ENCODE results near the gene PLA2G2C. TPM values are rescaled to one million over a fixed set of nuclear protein-coding genes. Genes with fewer than 3 reads are reported as not detected.

The PLA2G2C gene
- polyA plus RNA-seq, 4 donors = 0.04 to 0.30 (median 0.09) TPM; not detected in 1

DNA sequence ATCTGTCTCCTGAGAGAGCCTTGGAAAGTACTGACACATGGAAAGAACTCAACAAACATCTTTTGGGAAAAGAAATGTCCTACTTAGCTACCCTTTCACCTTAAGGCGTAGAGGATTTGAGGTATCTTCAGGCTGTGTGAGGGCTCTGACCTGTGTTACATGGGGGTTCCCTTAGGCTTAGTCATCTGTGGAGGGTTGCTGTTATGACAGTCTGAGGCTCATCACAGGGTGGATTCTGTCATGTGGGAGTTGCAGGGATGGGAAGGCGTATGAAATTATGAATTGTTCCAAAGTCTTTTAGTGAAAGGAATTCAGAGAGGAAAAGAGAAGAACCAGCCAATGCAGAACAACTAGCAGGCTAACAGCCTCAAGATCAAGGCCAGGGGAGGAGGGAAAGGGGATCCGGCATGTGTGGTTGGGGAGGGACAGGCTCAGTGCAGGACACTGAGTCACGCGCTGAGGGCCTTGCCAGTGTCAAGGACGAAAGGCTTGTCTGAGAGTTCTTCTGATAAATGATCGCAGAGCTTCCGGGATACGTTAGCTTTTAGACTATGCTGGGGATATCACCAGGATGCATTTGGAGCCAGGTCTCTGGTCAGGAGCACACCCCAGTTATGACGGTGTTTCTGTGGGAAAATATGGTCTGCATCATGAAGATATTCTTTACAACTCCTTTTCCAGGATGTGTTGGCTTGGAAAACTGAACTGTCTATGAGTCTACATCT, 24.6 kb upstream of the PLA2G2C start:
- DNase-seq (ENCODE audit: low read depth in 4 of 4, low spot score in 3 of 4) = no peak

DNA sequence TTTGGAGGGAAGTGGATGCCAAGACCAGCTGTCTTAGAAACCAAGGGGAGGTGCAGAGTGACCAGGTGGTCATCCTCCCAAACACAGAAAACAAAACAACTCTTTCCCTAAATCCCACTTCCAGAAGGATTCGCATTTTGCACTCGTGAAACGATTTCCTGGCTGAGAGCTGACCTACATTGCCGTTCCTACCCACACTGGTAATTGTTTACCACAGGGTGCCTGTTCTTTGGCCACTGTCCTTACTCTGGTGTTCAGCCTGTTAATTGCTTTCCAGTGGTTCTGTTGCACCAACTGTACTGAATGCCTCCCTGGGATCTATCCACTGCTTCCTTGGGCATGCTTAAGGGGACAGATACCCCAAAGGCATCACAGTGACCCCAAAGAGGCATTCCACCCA, 23.2 kb upstream of the PLA2G2C start:
- DNase-seq (ENCODE audit: low read depth in 4 of 4, low spot score in 3 of 4) = no peak

DNA sequence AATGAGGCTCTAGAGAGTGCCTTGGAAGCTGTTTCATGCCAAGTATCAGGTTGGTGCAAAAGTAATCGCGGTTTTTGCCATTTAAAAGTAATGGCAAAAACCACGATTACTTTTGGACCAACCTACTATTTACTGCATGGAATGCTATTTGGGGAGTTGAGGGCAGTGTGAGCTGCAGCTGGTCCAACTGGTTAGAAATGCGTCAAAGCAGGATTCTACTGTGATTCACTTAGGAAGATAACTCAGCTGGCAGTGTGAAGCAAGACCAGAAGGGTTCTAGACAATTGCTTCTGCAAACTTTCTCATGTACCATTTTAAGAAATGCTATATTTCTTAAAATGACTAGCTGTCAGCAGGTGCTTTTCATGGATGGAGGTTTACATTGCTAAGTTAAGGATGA, 21.2 kb upstream of the PLA2G2C start:
- no peak for DNase-seq (ENCODE audit: low read depth in 4 of 4, low spot score in 3 of 4)

DNA sequence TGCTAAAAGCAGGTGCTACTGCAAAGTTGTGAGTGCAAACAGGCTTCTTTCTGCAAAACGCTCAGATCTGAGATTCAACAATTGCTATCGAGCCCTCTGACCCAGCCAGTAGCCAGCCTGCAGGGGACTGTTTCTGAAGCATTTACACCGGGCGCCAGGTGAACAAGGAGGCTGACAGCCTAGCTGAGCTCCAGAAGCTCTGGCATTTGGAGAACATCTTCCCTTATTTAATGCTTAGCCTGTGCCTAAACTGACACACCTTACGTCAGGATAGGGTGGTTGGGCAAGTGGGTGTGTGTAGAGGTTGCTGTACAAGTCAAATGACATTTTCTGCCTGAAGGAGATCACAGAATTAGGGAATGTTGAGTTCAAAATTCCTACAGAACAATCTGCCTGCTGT, 15.8 kb upstream of the PLA2G2C start:
- DNase-seq (ENCODE audit: low read depth in 4 of 4, low spot score in 3 of 4) = no peak

DNA sequence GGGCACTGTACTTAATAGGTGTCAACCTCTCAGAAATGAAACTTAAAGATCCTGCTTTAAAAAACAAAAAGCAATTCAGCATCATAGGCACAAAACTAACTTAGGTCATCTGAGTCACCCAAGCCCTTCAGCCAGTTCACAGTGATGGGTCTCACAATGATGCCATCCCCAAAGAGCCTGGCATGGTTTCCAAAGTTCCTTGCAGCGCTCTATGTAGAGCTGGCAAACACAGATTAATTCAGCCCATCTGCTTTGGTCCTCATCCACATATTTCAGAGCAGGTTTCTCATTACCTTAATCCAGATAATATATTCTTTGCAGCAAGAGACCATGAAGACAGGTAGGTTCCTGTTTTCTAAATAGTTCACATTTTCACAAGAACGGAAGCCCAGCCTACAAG, 14.6 kb upstream of the PLA2G2C start:
- no peak for DNase-seq (ENCODE audit: low read depth in 4 of 4, low spot score in 3 of 4)

DNA sequence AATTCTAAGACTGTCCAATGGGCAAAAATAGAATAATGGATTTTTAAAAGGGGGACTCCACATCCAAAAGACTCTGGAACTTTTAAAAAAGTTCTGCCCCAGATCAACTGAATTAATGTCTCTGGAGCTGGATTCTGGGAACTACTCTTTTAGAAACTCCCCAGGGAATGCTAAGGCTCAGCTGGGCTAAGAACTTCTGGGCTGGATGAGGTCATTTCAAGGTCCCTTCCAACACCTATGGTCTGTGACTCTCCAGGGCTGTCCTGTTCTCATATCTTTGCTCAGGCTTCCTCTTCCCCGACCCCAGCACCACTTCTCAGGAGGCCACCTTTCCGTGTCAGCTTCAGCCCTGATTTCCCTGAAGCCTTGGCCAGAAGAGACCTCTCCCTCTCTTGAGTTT, 13.5 kb upstream of the PLA2G2C start:
- no peak for DNase-seq (ENCODE audit: low read depth in 4 of 4, low spot score in 3 of 4)

DNA sequence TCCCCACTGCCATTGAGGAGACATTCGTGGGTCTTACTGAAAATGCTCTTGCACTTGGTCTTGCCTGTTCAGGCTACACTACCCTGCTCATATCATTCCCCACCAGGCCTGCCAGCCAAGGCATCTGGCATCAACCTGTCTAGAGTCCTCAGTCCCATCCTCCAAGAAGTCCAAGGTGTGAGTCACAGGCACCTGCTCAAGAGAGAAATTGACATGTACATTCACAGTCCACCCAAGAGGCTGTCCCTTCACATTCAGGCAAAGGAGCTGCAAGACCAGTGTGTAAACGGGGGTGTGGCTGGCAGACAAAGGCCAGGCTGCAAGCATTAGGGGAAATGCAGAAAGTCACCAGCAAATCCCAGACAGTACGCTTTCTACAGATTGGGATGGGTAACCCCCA, 13.1 kb upstream of the PLA2G2C start:
- DNase-seq (ENCODE audit: low read depth in 4 of 4, low spot score in 3 of 4) = no peak

DNA sequence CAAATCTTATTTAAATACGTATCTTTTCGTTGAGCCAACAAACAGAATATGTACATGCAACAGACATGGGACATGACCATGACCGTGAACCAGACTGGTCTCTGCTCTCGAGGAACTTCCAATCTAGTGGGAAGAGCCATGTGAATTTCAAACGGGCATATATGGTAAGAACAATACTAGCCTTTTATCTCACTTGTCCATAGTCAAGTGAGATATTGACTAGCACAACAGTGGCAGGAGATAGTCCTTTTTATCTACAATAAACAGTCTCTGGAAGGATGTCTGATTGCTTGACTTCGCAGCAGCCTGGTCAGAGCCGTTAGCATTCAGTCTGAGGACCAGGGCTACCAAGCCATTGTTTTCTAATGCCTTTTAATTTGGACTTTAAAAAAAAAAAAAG, 12.6 kb upstream of the PLA2G2C start:
- DNase-seq (ENCODE audit: low read depth in 4 of 4, low spot score in 3 of 4) = no peak

DNA sequence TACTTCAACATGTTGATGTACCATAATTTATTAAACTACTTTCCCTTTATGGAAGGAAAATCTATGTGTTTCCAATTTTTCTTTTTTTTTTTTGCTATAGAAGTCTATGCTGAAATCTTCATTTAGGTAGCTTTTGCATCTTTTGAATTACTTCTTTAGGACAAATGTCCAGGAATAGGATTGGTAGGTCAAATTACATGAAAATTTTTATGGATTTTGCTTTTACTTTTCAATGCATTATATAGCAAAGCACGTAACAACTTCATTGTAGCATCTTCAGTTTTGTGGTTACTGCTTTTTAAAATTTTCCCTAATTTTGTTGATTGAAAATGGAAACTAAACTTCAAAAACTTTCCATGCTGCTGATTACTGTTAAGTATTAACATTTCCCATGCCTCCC, 12.0 kb upstream of the PLA2G2C start:
- no peak for DNase-seq (ENCODE audit: low read depth in 4 of 4, low spot score in 3 of 4)

DNA sequence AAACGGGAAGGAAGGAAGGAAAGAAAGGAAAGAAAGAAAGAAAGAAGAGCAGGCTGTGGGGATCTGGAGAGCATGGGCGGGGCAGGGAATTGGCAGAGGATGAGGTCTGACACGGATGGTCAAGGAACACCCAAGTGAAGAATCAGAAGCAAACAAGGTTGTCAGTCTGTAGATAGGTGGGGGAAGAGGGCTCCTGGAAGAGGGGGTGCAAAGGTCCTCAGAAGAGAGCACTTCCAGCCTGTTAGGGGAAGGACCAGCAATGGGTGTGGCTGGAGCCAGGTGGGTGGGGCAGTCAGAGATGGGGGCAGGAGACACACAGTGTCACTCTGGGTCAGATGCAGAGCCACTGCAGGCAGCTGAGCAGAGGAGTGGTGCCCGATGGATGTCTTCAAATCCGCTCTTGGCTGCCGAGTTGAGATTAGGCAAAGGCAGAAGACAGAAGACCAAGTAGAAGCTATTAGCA, 11.0 kb upstream of the PLA2G2C start:
- DNase-seq (ENCODE audit: low read depth in 4 of 4, low spot score in 3 of 4) = no peak

DNA sequence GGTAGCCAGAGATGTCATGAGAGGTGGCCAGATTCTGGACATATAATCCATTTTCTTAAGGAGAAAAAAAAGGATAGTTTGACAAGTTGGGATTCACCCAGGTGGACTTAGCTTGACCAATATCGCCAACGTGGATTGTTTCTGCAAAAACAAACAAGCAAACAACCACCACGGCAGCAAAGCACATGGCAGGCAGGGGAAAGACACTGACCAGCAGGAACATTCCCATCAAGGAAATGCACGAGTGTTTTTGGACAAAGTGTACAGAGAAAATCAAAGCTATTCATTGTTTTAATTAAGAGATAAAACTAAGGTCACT, 9.1 kb upstream of the PLA2G2C start:
- no peak for DNase-seq (ENCODE audit: low read depth in 4 of 4, low spot score in 3 of 4)

DNA sequence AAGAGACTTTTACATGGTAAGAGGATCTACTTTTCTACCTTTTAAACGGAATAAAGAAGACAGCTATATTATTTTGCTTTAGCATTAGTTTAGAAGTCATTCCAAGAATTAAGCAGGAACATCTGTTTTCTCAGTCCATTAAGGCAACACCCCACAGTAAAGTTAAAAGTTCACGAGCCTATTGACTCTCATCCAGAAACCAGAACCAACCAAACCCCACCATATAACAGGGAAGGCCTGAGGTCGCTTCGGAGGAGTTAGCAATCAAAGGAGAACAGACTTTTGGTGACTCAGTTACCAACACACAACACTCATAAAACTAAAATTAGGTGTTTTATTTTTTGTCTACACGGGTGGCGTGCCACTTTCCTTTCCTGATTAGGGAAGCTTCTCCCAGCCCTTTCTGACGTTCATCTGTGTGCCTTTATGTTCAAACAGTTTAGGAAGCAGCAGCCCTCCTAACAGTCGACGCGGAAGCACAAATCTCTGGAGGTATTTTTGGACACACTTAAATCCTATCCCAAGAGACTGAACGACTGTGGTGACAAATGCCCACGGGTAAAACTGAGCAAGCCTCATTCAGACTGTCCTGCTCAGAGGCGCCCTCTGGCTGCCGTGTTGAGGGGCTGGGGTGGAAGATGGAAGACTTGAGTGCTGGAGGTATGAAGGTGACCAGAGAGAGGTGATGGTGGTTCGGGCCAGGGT, 8.6 kb upstream of the PLA2G2C start:
- DNase-seq (ENCODE audit: low read depth in 4 of 4, low spot score in 3 of 4) = no peak

DNA sequence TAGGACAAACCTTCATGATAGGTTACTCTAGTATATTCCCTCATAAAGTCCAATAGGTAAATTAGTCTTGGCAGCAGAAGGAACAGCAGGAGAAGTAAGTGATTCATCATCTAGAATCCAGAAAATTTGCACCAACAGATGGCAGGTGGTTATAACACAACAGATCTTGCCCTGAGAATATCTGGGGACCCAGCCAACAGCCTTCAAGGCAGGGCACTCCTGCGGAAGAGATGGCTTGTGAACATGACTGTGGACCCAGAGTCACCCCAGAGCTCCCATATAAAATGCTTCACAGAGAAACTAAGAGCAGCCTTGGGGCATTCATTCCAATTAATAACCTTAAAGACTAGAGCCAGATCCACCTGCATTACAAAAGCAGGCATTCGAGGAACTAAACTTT, 7.9 kb upstream of the PLA2G2C start:
- no peak for DNase-seq (ENCODE audit: low read depth in 4 of 4, low spot score in 3 of 4)

DNA sequence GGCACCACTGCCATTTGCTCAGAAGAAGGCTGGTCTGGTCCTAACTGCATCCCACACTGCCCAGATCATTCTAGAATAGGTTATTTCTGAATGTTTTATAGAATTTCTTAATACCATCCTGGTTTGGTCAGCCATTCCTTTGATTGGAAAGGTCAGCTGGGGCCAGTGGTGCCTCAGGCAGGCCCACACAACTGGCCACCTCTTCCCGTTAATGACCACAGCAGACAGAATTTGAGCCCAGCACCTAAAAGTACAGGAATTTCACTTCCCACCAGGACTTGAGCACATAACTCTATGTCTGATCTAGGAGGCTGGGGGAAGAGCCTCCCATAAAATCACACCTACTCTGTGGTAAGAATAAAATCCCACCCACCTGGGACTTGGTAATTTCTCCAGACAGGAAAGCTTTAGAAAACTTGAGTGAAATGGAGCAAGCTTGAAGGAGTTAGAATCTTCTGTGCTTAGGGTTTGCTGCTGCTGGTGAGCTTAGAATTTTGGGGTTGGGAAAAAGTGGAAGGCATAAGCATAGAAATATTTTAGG, 6.6 kb upstream of the PLA2G2C start:
- no peak for DNase-seq (ENCODE audit: low read depth in 4 of 4, low spot score in 3 of 4)

DNA sequence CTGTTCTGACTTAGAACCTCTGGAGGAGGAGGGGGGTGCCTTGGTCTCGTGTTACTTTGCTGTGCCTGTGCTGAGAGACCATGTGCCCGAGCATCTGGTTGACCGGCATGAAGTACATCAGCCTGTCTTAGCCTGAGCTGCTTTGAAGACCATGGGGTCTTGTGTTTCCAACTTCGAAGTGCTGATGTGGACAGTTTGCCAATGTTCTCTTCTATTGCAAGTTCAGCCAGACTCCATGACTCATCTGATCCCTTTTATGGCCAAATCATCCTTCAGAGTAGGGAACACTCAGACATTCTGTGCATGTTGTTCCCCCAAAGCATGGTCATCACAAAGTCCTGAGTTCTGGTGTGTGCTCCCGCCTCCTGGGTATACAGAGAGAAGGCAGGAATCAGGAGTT, 6.0 kb upstream of the PLA2G2C start:
- no peak for DNase-seq (ENCODE audit: low read depth in 4 of 4, low spot score in 3 of 4)

DNA sequence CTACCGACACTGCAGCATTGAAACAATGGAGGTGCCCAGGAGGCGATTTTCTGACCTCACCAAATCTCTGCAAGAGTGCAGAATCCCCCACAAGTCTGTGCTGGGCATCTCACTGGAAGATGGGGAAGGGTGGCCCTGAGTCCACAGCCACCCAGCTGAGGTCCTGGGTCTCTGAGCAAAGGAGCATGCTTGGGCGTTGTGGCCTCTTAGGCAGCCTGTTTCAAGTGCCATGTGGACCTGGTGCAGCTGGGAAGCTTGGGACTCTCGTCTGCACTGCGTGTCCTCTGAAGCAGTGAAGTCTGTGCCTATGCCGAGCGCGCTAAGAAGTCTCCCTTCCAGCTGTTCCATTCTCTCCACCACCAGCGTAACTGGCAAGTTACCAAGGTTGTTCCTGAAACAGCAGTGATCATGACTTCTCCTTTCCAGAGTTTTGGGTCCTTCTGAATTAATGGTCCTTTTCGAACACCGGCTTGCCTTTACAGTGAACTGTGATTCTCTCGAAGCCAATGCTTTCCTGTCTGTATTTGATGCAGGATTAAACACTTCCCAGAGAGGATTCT, 5.0 kb upstream of the PLA2G2C start:
- DNase-seq (ENCODE audit: low read depth in 4 of 4, low spot score in 3 of 4) = no peak

DNA sequence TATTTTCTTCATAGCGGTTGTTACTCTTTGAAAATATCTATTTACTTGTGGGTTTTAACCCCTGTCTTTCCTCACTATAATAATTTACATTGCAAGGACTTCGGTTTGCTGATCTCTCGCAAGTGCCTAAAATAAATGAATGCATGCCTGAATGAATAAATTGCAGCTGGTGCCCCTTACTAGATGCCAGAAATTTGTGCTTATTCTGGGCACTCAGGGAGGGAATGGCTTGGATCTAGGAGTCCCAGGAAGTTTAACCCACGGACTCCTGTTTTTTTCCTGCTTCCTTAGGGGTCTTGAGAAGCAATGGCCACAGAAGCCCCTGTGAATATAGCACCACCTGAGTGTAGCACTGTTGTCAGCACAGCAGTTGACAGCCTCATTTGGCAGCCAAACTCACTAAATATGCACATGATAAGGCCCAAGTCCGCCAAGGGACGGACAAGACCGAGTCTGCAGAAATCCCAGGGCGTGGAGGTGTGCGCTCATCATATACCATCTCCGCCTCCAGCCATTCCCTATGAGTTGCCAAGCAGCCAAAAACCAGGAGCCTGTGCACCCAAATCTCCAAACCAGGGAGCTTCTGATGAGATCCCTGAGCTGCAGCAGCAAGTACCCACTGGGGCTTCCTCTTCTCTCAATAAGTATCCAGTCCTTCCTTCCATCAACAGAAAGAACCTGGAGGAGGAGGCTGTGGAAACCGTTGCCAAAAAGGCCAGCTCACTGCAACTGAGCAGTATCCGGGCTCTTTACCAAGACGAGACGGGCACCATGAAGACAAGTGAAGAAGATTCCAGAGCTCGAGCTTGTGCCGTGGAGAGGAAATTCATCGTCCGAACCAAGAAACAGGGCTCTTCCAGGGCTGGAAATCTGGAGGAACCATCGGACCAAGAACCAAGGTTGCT, 4.2 kb upstream of the PLA2G2C start:
- DNase-seq (ENCODE audit: low read depth in 4 of 4, low spot score in 3 of 4) = no peak

DNA sequence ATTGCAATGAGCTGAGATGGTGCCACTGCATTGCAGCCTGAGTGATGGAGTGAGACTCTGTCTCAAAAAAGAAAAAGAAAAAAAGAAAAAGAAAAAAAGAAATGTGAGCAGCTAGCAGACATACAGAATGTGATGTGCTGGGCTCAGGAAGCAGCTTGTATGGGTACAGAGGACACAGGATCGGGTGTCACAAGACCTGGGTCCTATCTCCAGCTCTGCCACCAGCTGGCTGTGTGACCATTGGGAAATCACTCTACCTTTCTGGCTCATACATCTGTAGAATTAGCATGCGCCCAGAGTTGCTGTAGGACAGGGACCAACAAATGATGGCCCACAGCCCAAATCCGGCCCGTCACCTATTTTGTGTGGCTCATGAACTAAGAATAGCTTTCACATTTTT, 3.3 kb upstream of the PLA2G2C start:
- DNase-seq (ENCODE audit: low read depth in 4 of 4, low spot score in 3 of 4) = no peak

DNA sequence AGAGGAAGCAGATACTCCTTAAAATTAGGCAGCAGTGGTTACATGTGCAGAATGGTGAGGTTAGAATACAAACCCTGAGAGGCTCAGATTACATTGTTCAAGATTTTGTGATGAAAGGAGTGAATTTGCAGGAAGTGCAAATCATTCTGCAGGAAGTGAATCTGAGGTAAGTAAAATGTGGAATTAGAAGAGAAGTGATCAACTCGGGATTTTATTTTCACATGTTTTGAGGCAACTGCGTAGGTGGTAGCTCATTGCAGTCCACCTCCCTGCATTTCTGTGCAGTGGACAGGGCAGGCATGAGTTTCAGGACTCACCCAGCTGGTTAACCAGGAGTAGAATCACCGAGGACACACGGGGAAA, 2.1 kb upstream of the PLA2G2C start:
- no peak for DNase-seq (ENCODE audit: low read depth in 4 of 4, low spot score in 3 of 4)

DNA sequence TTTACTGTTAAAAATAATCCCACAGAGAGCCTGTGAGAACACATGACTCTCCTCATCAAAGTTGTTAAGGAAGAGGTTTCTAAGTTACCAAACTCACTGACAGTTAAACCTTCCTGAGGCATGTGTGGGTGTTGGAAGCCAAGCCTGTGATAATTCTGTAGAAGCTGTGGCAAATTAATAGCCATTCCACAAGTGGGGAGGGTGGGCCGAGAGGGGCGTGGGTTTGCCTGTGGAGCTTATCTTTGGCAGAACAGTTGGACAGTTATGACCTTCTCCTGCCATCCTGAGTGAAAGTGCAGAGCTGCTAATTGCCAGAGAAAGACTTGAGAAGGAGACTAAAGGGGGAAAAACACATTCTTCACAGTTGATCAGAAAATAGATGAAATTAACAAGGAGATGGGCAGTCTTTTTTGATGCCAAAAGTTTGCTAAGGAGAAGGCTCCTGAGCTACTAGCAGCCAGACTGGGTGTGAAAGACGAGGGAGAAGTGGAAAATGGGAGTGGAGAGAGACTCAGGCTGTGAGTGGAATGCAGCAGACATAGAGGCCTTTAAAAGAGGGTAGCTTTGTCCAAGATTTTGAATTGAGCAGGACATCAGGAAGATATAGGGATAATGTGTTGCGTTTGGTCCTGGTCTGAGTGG, 1.6 kb upstream of the PLA2G2C start:
- no peak for DNase-seq (ENCODE audit: low read depth in 4 of 4, low spot score in 3 of 4)

All from right renal pelvis (tissue), 4 donors.